SK-N-MC (cell line): ENCODE results near the gene SIPA1L3.

Experiments used
- EZH2 ChIP-seq: fragments of 200-600 bp; sonication (generic); IDR thresholded peaks from one replicate; pipeline ENCODE4 v1.6.1; 2017; ENCODE audit warnings: antibody characterized with exemption
- POLR2AphosphoS5 ChIP-seq: IDR thresholded peaks from 2 replicates; pipeline ENCODE4 v1.6.1; 2012; ENCODE audit warnings: mild to moderate bottlenecking, low read depth, low read length, borderline replicate concordance

- TF ChIP-seq EZH2, result no peak
- TF ChIP-seq POLR2AphosphoS5, result no peak
Measured at GRCh38 chr19:38017401-38018151, 110.6 kb downstream of the SIPA1L3 start.
